Vagina (tissue), 2 donors: ENCODE data around the gene ZBTB47. TPM values are rescaled to one million over a fixed set of nuclear protein-coding genes. Genes with fewer than 3 reads are reported as not detected.

Experiments used
- DNase-seq, 2 donors: peaks; one replicate each; pipeline ENCODE4 v3.0.0-alpha.2; 2017; ENCODE audit errors: extremely low spot score in 2 of 2
- H3K27ac ChIP-seq: fragments of 200-600 bp; sonication (generic); one replicate; pipeline ENCODE4 v1.5.1; 2019
- H3K27me3 ChIP-seq: fragments of 200-600 bp; sonication (generic); one replicate; pipeline ENCODE4 v1.5.1; 2019
- H3K36me3 ChIP-seq, 2 donors: fragments of 200-600 bp; sonication (generic); one replicate each; pipeline ENCODE4 v1.5.1; 2017 to 2019
- H3K4me1 ChIP-seq: fragments of 200-600 bp; sonication (generic); one replicate; pipeline ENCODE4 v1.5.1; 2019
- H3K4me3 ChIP-seq, 2 donors: fragments of 200-600 bp; sonication (generic); 1 replicate in 1 of 2; 2 replicates in 1 of 2; pipeline ENCODE4 v1.5.1; 2016 to 2019
- H3K9me3 ChIP-seq: fragments of 200-600 bp; sonication (generic); one replicate; pipeline ENCODE4 v1.5.1; 2019
- CTCF ChIP-seq, 3 experiments: fragments of 450-650 bp in 2 of 3; fragments of 200-600 bp in 1 of 3; sonication (generic) in 1 of 3; IDR thresholded peaks; one replicate each; pipeline ENCODE4 v1.5.1; 2017 to 2019; ENCODE audit warnings: antibody characterized with exemption in 3 of 3, mild to moderate bottlenecking in 2 of 3, moderate library complexity in 2 of 3
- POLR2A ChIP-seq, 2 donors: fragments of 450-650 bp; IDR thresholded peaks; one replicate each; pipeline ENCODE4 v1.6.1; 2017; ENCODE audit warnings: antibody characterized with exemption in 2 of 2, mild to moderate bottlenecking in 2 of 2, moderate library complexity in 2 of 2
- POLR2AphosphoS5 ChIP-seq, 2 donors: sonication (generic); formaldehyde crosslinking; IDR thresholded peaks; one replicate each; pipeline ENCODE4 v1.9.0; 2017; ENCODE audit warnings: antibody characterized with exemption in 2 of 2, mild to moderate bottlenecking in 2 of 2, low read depth in 1 of 2; ENCODE audit not compliant: insufficient read depth in 1 of 2
- intact Hi-C: fragments of 100-400 bp; cut with DNase I; formaldehyde crosslinking; loops from one replicate; pipeline ENCODE4 v1.15.1; 2023
- total RNA-seq: library from RNA; depleted of rRNA; stranded (reverse); fragments of >200 nt; gene quantifications from one replicate; pipeline ENCODE4 v1.2.3, GENCODE V29; 2016

The ZBTB47 gene
- total RNA-seq, 1 donor from 2014 or later = 47.9 TPM

GRCh38 chr3:42698911-42699230 is 45.4 kb downstream of the ZBTB47 start:
- intact Hi-C loops = loop anchor here (5.0 kb wide), 1 partner anchor 1033 kb away; no protein-coding TSS in a partner anchor

GRCh38 chr3:42699511-42699971 is 46.0 kb downstream of the ZBTB47 start:
- no peaks in the 10 kb centered on the region for H3K36me3 ChIP-seq
- TF ChIP-seq CTCF (IDR thresholded peaks at IDR 0.05) = no peak
- no peak for TF ChIP-seq POLR2A (IDR thresholded peaks at IDR 0.05)
- no peak for TF ChIP-seq POLR2AphosphoS5 (IDR thresholded peaks at IDR 0.05; ENCODE audit: insufficient read depth in 1 of 2, low read depth in 1 of 2)
- DNase-seq = peak in 1 of 2 donors; percentile 74
- H3K27me3 ChIP-seq = no peaks in the 10 kb centered on the region
- H3K27ac ChIP-seq = no peak overlapping the region
- H3K4me3 ChIP-seq = no peak overlapping the region
- H3K9me3 ChIP-seq = no peaks in the 10 kb centered on the region
- intact Hi-C loops = loop anchor here (5.0 kb wide), 1 partner anchor 1033 kb away; no protein-coding TSS in a partner anchor
- H3K4me1 ChIP-seq = no peaks in the 10 kb centered on the region

More at GRCh38 chr3:42698911-42699230, 45.4 kb downstream of the ZBTB47 start:
- Histone ChIP-seq H3K36me3 (no peaks in the 10 kb centered on the region), H3K9me3 (no peaks in the 10 kb centered on the region), H3K27me3 (no peaks in the 10 kb centered on the region), H3K27ac (no peak overlapping the region), H3K4me3 (no peak overlapping the region), H3K4me1 (no peaks in the 10 kb centered on the region)
- peak in 1 of 2 donors; percentile 70 for DNase-seq
- TF ChIP-seq POLR2AphosphoS5 (IDR thresholded peaks at IDR 0.05; ENCODE audit: insufficient read depth in 1 of 2, low read depth in 1 of 2) (no peak), CTCF (IDR thresholded peaks at IDR 0.05) (no peak), POLR2A (IDR thresholded peaks at IDR 0.05) (no peak)

GRCh38 chr3:42700366-42701288 is 47.1 kb downstream of the ZBTB47 start:
- Histone ChIP-seq H3K4me3 (no peak overlapping the region), H3K36me3 (no peaks in the 10 kb centered on the region), H3K27ac (no peak overlapping the region), H3K4me1 (no peaks in the 10 kb centered on the region), H3K27me3 (no peaks in the 10 kb centered on the region), H3K9me3 (no peaks in the 10 kb centered on the region)
- DNase-seq = peak in 1 of 2 donors; percentile 90
- TF ChIP-seq POLR2A (IDR thresholded peaks at IDR 0.05) = no peak
- no peak for TF ChIP-seq CTCF (IDR thresholded peaks at IDR 0.05)
- TF ChIP-seq POLR2AphosphoS5 (IDR thresholded peaks at IDR 0.05; ENCODE audit: insufficient read depth in 1 of 2, low read depth in 1 of 2) = no peak
- intact Hi-C loops = no loop called here

- peak in 1 of 2 donors; percentile 96 for DNase-seq
- Histone ChIP-seq H3K4me3 (no peak overlapping the region), H3K4me1 (no peaks in the 10 kb centered on the region), H3K27ac (no peak overlapping the region), H3K36me3 (no peaks in the 10 kb centered on the region), H3K27me3 (no peaks in the 10 kb centered on the region), H3K9me3 (no peaks in the 10 kb centered on the region)
- TF ChIP-seq CTCF (IDR thresholded peaks at IDR 0.05) (no peak), POLR2AphosphoS5 (IDR thresholded peaks at IDR 0.05; ENCODE audit: insufficient read depth in 1 of 2, low read depth in 1 of 2) (no peak), POLR2A (IDR thresholded peaks at IDR 0.05) (no peak)
- intact Hi-C loops = no loop called here
These were observed 48.0 kb downstream of the ZBTB47 start for GRCh38 chr3:42701371-42702065.
